GM19043 (cell line): ENCODE measurements around the gene NMU.
"Not testable (repeated sequence)": the region's sequence is repeated elsewhere in the genome, so short reads cannot be mapped to it uniquely, and the experiment has no call there.

Experiments used
- ATAC-seq: cut with Tn5 transposase; IDR thresholded peaks from one replicate; pipeline ENCODE4 v1.9.1; 2021; ENCODE audit warnings: low read depth; ENCODE audit not compliant: unreplicated experiment

NMU gene

DNA sequence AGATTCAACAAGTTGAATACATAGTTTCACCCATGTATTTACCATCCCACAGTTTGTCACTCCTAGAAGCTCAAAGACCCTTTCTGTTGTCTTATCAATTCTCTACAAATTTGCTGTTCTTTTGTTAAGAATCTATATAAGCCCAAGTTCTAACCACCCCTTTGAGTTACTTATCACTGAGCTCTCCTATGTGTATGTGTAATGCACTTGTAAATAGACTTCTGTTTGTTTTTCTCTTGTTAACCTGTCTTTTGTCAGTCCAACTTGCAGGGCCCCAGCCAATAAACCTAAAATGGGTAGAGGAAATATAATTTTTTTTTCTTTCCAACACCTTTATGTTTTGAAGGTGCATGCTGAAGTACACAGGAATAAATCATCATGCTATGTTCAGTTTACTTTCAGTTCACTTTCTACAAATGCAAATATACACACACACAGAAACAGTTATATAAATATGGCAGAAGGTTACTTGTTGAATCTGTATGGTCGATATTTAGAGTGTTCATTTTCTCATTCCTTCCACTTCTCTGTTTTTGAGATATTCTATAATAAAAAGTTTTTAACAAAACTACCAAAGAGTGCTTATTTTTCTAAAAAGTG, 67.1 kb downstream of the NMU start:
- peak; percentile 57 for ATAC-seq

DNA sequence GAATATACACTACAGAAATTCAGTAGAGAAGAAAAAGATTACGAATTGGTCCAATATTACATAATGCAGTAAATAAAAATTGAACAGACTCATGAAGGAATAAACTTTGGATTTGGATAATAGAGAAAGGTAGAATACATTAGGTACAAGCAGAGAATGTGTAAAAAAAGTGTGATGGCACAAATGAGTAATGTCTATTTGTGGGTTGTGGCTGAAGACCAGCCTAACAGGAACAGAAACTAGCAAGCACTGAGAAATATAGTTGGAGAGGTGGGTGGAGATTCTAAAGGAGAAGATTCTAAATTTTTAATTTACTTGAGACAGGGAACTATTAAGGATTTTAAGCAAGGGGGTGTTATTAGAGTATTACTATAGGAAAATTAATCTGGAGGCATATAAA, 74.2 kb downstream of the NMU start:
- ATAC-seq: peak; percentile 100

DNA sequence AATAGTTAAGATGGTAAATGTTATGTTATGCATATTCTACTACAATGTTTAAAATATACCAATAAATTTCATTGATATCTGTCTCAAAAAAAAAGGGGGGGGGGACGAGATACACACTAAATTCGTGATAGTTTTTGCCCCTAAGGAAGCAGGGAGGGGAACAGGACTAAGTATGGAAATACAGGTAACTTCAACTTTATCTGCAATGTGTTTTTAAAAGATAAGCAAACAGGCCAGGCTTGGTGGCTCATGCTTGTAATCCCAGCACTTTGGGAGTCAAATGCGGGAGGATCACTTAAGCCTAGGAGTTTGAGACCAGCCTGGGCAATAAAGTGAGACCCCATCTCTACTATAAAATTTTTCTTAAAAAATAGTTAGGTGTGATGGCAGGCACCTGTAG, 76.0 kb downstream of the NMU start:
- ATAC-seq: no peak

- no peak for ATAC-seq
Observed at GRCh38 chr4:55554453-55555030, 81.6 kb downstream of the NMU start.

DNA sequence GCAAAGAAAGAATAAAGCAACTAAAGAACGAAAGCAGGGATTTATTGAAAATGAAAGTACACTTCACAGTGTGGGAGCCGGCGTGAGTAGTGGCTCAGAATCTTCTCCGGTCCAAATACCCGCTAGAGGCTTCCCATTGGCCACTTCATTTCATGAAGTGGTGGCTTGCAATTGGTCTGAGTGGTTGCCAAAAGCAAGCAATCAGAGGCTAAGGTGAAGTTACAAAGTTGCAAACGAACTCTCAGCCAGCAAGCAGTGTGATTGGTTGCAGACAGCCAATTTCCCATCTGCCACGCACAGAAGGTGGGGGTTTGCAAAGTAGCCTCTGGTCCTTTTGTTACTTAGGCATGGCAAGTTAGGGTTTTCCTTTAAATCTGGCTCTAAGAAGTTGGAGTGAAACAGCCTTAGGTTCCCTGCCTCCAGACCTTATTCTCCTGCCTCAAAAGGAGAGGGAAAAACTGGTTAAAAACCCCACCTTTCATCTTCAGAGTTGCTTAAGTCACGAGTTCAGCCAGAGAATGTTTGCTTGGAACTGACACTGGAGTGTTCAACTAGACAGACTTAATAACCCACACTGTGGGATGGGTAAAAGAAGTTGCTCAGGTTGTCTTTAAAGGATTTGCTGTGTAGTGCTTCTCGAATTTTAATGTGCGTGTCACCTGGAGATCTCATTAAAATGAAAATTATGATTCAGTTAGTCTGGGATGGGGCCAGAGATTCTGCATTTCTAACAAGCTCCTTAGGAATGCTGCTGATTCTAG, 82.5 kb downstream of the NMU start:
- no peak for ATAC-seq

GRCh38 chr4:55551964-55552363, 84.1 kb downstream of the NMU start:
- not testable (repeated sequence) for ATAC-seq

GRCh38 chr4:55549888-55550287, 86.2 kb downstream of the NMU start:
- no peak for ATAC-seq

DNA sequence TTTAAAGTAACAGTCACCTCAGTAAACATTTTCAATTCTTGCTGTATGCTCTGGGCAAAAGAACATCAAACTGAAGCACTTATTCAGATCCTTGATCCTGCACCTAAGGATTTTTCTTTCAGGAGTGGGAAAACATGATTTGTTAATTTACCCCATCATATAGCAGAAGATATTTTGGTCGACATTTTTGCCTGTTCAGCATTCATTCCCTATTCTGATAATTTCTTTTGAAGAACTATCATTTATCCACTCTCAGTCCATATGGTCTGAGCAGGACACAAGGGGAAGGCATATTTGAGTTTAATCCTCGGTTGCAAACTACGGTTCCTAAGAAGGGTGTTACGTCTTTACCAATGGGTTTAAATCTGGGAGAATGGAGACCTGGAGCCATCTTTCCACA, 88.2 kb downstream of the NMU start:
- no peak for ATAC-seq

DNA sequence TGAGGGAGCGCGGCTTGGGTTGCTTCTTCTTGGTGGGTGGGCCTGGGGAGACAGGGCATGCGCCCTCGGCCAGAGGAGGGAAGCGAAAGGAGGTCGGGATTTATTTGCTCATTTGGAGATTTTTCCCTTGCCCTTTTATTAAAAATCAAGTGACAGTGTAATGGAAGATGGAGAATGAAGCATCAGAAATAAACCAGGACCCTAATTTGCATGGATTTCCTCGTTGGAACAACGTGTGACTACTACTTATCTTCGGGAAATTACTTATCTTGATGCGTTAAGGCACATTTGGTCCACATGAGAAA, 88.7 kb downstream of the NMU start:
- no peak for ATAC-seq

DNA sequence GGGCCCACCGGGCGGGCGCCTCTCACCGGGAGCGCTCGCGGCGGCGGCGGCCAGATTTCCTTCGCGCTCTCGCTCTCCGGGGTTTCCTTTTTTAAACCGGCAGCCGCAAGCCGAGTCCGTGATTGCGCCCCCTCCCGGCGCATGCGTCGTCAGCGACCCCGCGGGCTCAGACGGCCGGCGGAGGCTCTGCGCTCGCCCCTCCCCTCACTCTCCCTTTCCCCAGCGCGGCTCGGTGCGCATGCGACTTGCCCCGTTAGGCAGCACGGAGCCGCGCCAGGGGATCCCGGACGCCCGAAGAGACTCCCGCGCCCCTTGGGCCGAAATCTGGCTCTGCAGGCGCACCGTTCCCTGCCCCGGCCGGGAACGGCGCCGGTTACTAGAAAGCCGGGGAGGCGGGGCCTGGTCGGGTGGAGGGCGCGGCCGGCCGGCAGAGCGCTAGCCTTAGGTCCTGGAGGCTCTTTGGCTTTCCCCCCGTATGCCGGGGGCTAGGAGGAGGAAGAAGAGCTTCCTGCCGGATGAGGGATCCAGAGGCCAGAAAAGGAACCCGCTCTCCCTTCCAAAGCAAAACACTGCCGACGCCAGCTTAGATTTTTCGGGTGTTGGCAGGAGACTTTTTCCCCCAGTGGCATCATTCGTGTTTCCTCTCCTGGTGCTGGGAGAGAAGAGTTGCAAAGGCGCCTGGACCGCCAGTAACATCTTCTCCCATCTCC, 89.2 kb downstream of the NMU start, which contains the start of gene CLOCK:
TSS of gene CLOCK (minus strand) at position 154 of the 710 bp plus-strand sequence. CDS start 64,124 bp downstream, outside the sequence.
- peak; percentile 71 for ATAC-seq

DNA sequence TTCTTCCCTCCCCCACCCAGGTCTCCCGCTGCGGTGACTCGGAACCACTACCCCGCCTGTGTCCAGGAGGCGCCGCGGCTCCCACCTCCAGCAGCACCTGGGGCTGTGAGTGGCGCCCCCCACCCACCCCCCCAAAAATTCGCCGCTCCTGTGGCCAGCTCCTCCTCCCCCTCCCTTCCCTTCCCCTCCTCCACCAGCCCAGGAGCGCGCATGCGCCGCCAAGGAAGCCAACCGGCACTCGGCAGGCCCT, 89.7 kb downstream of the NMU start:
- no peak for ATAC-seq

DNA sequence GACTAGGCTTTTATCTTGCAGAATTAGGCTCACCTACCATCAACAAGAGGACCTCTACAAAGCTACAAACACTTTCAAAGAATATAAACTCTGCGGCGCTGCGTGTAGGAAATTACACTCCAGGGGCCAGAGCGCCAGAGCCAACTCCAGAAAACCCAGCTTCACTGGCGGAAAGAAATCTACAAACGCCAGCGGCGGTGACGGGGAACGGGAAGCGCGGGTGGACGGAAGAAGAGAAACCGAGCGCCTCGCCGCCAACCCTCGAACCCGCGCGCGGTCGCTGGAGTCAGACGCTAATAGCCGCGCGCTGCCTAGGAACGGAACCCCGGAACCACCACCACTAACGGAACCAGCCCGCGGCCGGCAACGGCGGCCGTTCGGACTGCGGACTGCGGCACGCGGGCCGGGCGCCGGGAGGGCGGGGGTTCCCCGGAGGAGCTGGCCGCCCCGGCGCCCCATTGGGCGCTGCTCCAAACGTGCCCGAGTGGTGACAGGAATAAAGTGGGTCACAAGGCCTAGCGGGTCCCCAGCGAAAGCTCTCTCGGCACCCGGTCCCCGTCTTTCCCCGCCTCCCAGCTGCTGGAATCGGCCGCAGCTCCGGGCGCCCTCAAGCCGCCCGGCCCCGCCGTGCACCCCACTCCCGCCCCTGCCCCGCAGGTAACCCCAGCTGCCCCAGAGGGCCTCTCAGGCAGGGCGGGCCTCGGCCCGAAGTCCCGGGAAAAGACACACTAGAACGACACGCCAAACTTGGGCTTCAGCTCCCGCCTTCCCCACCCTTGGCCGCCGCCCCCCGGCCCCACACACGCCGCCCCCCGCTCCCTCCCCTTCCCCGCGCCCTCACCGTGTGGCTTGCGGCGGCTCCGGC, 90.2 kb downstream of the NMU start:
- ATAC-seq: peak; percentile 37
